WTC11 (cell line): ENCODE data around the gene RASSF8. TPM values are rescaled to one million over a fixed set of nuclear protein-coding genes. Genes with fewer than 3 reads are reported as not detected.

Source experiments
- ATAC-seq: fragments of 200-7000 bp; cut with Tn5 transposase; 2 replicates; pipeline ENCODE4 v1.10.0; 2021; ENCODE audit warnings: mild to moderate bottlenecking, moderate library complexity
- CTCF ChIA-PET: fragments of 300-600 bp; sonication (Branson Sonifier 250); formaldehyde crosslinking; loops from one replicate; lab custom pipeline; 2021; ENCODE audit warnings: antibody characterized with exemption; lab: Charles Lee
- POLR2A ChIA-PET: fragments of 350-600 bp; sonication (Branson Sonifier 250); formaldehyde crosslinking; loops from one replicate; lab custom pipeline; 2021; ENCODE audit warnings: antibody characterized with exemption; lab: Charles Lee
- DNase-seq: peaks from one replicate; pipeline ENCODE4 v3.0.0; 2021; ENCODE audit warnings: low spot score
- H3K27ac Mint-ChIP-seq: 2 replicates; pipeline ENCODE4 v1.8.0; 2021; ENCODE audit warnings: mixed read lengths
- H3K27me3 Mint-ChIP-seq: 2 replicates; pipeline ENCODE4 v1.8.0; 2021; ENCODE audit warnings: low read depth, mild to moderate bottlenecking, moderate library complexity, mixed read lengths
- H3K36me3 Mint-ChIP-seq: 2 replicates; pipeline ENCODE4 v1.8.0; 2021; ENCODE audit warnings: mixed read lengths
- H3K4me1 Mint-ChIP-seq: 2 replicates; pipeline ENCODE4 v1.8.0; 2022; ENCODE audit warnings: mixed read lengths
- H3K4me3 Mint-ChIP-seq: 2 replicates; pipeline ENCODE4 v1.8.0; 2021; ENCODE audit warnings: mild to moderate bottlenecking, moderate library complexity, mixed read lengths
- H3K9me3 Mint-ChIP-seq: 2 replicates; pipeline ENCODE4 v1.8.0; 2021; ENCODE audit warnings: mixed read lengths
- ATF1 ChIP-seq: sonication (generic); formaldehyde crosslinking; IDR thresholded peaks from 2 replicates; pipeline ENCODE4 v1.8.1; 2023; ENCODE audit warnings: mild to moderate bottlenecking, moderate library complexity, missing genetic modification reagents
- ATF2 ChIP-seq: sonication (generic); formaldehyde crosslinking; IDR thresholded peaks from 2 replicates; pipeline ENCODE4 v1.8.1; 2022; ENCODE audit warnings: low read depth, missing genetic modification reagents, borderline replicate concordance
- ATF6 ChIP-seq: sonication (generic); formaldehyde crosslinking; IDR thresholded peaks from 2 replicates; pipeline ENCODE4 v1.8.1; 2023; ENCODE audit warnings: mild to moderate bottlenecking, missing genetic modification reagents
- CREB1 ChIP-seq: sonication (generic); formaldehyde crosslinking; IDR thresholded peaks from 2 replicates; pipeline ENCODE4 v1.8.0; 2023; ENCODE audit warnings: mild to moderate bottlenecking, missing genetic modification reagents
- CREM ChIP-seq: sonication (generic); formaldehyde crosslinking; IDR thresholded peaks from 2 replicates; pipeline ENCODE4 v1.8.1; 2022; ENCODE audit warnings: mild to moderate bottlenecking, missing genetic modification reagents, moderate library complexity
- E2F1 ChIP-seq: sonication (generic); formaldehyde crosslinking; IDR thresholded peaks from 2 replicates; pipeline ENCODE4 v1.8.0; 2022; ENCODE audit warnings: mild to moderate bottlenecking, missing genetic modification reagents
- EMX1 ChIP-seq: fragments of 250-450 bp; sonication (Bioruptor Pico); IDR thresholded peaks from 2 replicates; pipeline ENCODE4 v1.8.0; 2021; ENCODE audit warnings: mild to moderate bottlenecking
- GABPB1 ChIP-seq: sonication (generic); formaldehyde crosslinking; IDR thresholded peaks from 2 replicates; pipeline ENCODE4 v1.8.1; 2023; ENCODE audit warnings: mild to moderate bottlenecking, missing genetic modification reagents
- GTF2I ChIP-seq: fragments of 250-450 bp; sonication (Bioruptor Pico); conservative IDR thresholded peaks from 2 replicates; pipeline ENCODE4 v1.4.0; 2021; ENCODE audit warnings: mild to moderate bottlenecking
- IRF1 ChIP-seq: sonication (generic); formaldehyde crosslinking; IDR thresholded peaks from 2 replicates; pipeline ENCODE4 v1.8.0; 2023; ENCODE audit warnings: missing genetic modification reagents
- JAZF1 ChIP-seq: fragments of 250-450 bp; sonication (Bioruptor Pico); IDR thresholded peaks from 2 replicates; pipeline ENCODE4 v1.9.0; 2021; ENCODE audit warnings: moderate library complexity, mild to moderate bottlenecking, inconsistent platforms
- JUN ChIP-seq: sonication (generic); formaldehyde crosslinking; IDR thresholded peaks from 2 replicates; pipeline ENCODE4 v1.8.0; 2023; ENCODE audit warnings: mild to moderate bottlenecking, missing genetic modification reagents
- MAX ChIP-seq: sonication (generic); formaldehyde crosslinking; IDR thresholded peaks from 2 replicates; pipeline ENCODE4 v1.8.0; 2022; ENCODE audit warnings: mild to moderate bottlenecking, missing genetic modification reagents
- MXD4 ChIP-seq: fragments of 250-450 bp; sonication (Bioruptor Pico); IDR thresholded peaks from 2 replicates; pipeline ENCODE4 v1.8.0; 2021; ENCODE audit warnings: mild to moderate bottlenecking, moderate library complexity, borderline replicate concordance
- NFYB ChIP-seq: sonication (generic); formaldehyde crosslinking; conservative IDR thresholded peaks from 2 replicates; pipeline ENCODE4 v1.8.0; 2022; ENCODE audit warnings: low read depth, missing genetic modification reagents
- NR1H2 ChIP-seq: sonication (generic); formaldehyde crosslinking; IDR thresholded peaks from 2 replicates; pipeline ENCODE4 v1.9.0; 2021; ENCODE audit warnings: mild to moderate bottlenecking, moderate library complexity, missing genetic modification reagents
- NR2C2 ChIP-seq: sonication (generic); formaldehyde crosslinking; IDR thresholded peaks from 2 replicates; pipeline ENCODE4 v1.8.0; 2022; ENCODE audit warnings: mild to moderate bottlenecking, missing genetic modification reagents
- NR3C1 ChIP-seq: sonication (generic); formaldehyde crosslinking; conservative IDR thresholded peaks from 2 replicates; pipeline ENCODE4 v1.8.1; 2023; ENCODE audit warnings: low read depth, mild to moderate bottlenecking, missing genetic modification reagents
- RELA ChIP-seq: sonication (generic); formaldehyde crosslinking; IDR thresholded peaks from 2 replicates; pipeline ENCODE4 v1.8.1; 2022; ENCODE audit warnings: missing genetic modification reagents, mild to moderate bottlenecking, borderline replicate concordance
- ZNF138 ChIP-seq: sonication (generic); formaldehyde crosslinking; conservative IDR thresholded peaks from 2 replicates; pipeline ENCODE4 v1.8.1; 2022; ENCODE audit warnings: mild to moderate bottlenecking, moderate library complexity, missing genetic modification reagents
- ZNF281 ChIP-seq: sonication (generic); formaldehyde crosslinking; IDR thresholded peaks from 2 replicates; pipeline ENCODE4 v1.8.0; 2023; ENCODE audit warnings: mild to moderate bottlenecking, missing genetic modification reagents
- ZNF396 ChIP-seq: fragments of 250-450 bp; sonication (Bioruptor Pico); IDR thresholded peaks from 2 replicates; pipeline ENCODE4 v1.8.0; 2021; ENCODE audit warnings: mild to moderate bottlenecking, moderate library complexity, borderline replicate concordance
- ZSCAN18 ChIP-seq: fragments of 250-450 bp; sonication (Bioruptor Pico); IDR thresholded peaks from 2 replicates; pipeline ENCODE4 v2.1.2; 2022; ENCODE audit warnings: mild to moderate bottlenecking, moderate library complexity
- total RNA-seq: library from RNA; stranded (reverse); gene quantifications from 3 replicates; pipeline ENCODE4 v1.2.3, GENCODE V29; 2021

The RASSF8 gene
- total RNA-seq, 1 experiment from 2014 or later: 48.6 TPM

GRCh38 chr12:25957793-25958427, 572 bp upstream of the RASSF8 start (continued):
- TF ChIP-seq NFYB (peak; percentile 27), JUN (peak; percentile 23; the same call in 1 of the 2 replicates), JAZF1 (CRISPR knock-in tag) (no peak), NR3C1 (CRISPR knock-in tag) (no peak), RELA (0 out of 2 replicates have a peak, but pooled peaks have one; percentile 37), NR2C2 (CRISPR knock-in tag) (peak; percentile 55; the same call in 1 of the 2 replicates), EMX1 (CRISPR knock-in tag) (0 out of 2 replicates have a peak, but pooled peaks have one; percentile 1), IRF1 (CRISPR knock-in tag) (no peak), E2F1 (CRISPR knock-in tag) (0 out of 2 replicates have a peak, but pooled peaks have one; percentile 32), MAX (CRISPR knock-in tag) (peak; percentile 70; the same call in 1 of the 2 replicates), GTF2I (CRISPR knock-in tag) (no peak), CREM (no peak)

- ChIA-PET CTCF (interaction anchor here (0.7 to 2.1 kb wide), 8 partner anchors 16 to 133 kb away, joined by 3 to 9 read pairs (median 5); no protein-coding TSS in a partner anchor), POLR2A (interaction anchor here (0.7 to 1.4 kb wide), 4 partner anchors 16 to 288 kb away, joined by 3 to 5 read pairs (median 4); no protein-coding TSS in a partner anchor)
- peaks cover 24% of the 10 kb centered on the region for H3K36me3 Mint-ChIP-seq
- peak overlapping the region; percentile 83 for H3K27ac Mint-ChIP-seq
- DNase-seq: peak; percentile 57
- peak overlapping the region; percentile 92 for H3K4me3 Mint-ChIP-seq
- peaks cover 40% of the 10 kb centered on the region for H3K4me1 Mint-ChIP-seq
- peak; percentile 13 for ATAC-seq
- peaks cover 14% of the 10 kb centered on the region for H3K9me3 Mint-ChIP-seq
- peaks cover 9% of the 10 kb centered on the region for H3K27me3 Mint-ChIP-seq
- no peak for TF ChIP-seq MXD4 (CRISPR knock-in tag)
- no peak for TF ChIP-seq ATF2 (CRISPR knock-in tag)
- no peak for TF ChIP-seq ZNF281 (CRISPR knock-in tag)
- no peak for TF ChIP-seq NR1H2
- TF ChIP-seq ATF1 (CRISPR knock-in tag): no peak
- TF ChIP-seq GABPB1 (CRISPR knock-in tag): no peak
- TF ChIP-seq EMX1 (CRISPR knock-in tag): no peak
- TF ChIP-seq ZNF138 (CRISPR knock-in tag): no peak
- no peak for TF ChIP-seq ATF6 (CRISPR knock-in tag)
- TF ChIP-seq ZSCAN18 (CRISPR knock-in tag): no peak
- TF ChIP-seq CREB1 (CRISPR knock-in tag): no peak
- TF ChIP-seq ZNF396 (CRISPR knock-in tag): no peak
These were observed 834 bp downstream of the RASSF8 start for GRCh38 chr12:25959071-25959961.
